Globus pallidus (tissue), 1 donor: ENCODE data around the gene ADGRL3.
"Not testable (repeated sequence)": the region's sequence is repeated elsewhere in the genome, so short reads cannot be mapped to it uniquely, and the experiment has no call there.

Source experiments
- DNase-seq: peaks from one replicate; pipeline ENCODE4 v3.0.0-alpha.2; 2015; ENCODE audit warnings: low spot score

ADGRL3 gene

DNA sequence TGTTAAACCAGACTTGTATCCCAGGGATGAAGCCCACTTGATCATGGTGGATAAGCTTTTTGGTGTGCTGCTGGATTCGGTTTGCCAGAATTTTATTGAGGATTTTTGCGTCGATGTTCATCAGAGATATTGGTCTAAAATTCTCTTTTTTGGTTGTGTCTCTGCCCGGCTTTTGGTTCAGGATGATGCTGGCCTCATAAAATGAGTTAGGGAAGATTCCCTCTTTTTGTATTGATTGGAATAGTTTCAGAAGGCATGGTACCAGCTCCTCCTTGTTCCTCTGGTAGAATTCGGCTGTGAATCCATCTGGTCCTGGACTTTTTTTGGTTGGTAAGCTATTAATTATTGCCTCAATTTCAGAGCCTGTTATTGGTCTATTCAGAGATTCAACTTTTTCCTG is 556.8 kb downstream of the ADGRL3 start:
- not testable (repeated sequence) for DNase-seq

- not testable (repeated sequence) for DNase-seq
Measured at GRCh38 chr4:61757983-61758382, 557.9 kb downstream of the ADGRL3 start.

- DNase-seq: not testable (repeated sequence)
Measured at GRCh38 chr4:61758596-61758995, 558.5 kb downstream of the ADGRL3 start.

DNA sequence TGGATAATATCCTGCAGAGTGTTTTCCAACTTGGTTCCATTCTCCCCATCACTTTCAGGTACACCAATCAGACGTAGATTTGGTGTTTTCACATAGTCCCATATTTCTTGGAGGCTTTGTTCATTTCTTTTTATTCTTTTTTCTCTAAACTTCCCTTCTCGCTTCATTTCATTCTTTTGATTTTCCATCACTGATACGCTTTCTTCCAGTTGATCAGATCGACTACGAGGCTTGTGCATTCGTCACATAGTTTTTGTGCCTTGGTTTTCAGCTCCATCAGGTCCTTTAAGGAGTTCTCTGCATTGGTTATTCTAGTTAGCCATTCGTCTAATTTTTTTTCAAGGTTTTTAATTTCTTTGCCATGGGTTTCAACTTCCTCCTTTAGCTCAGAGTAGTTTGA is 559.1 kb downstream of the ADGRL3 start:
- not testable (repeated sequence) for DNase-seq

GRCh38 chr4:61759885-61760284 is 559.8 kb downstream of the ADGRL3 start:
- DNase-seq: not testable (repeated sequence)

GRCh38 chr4:61760820-61761219 is 560.7 kb downstream of the ADGRL3 start:
- DNase-seq: no peak

DNA sequence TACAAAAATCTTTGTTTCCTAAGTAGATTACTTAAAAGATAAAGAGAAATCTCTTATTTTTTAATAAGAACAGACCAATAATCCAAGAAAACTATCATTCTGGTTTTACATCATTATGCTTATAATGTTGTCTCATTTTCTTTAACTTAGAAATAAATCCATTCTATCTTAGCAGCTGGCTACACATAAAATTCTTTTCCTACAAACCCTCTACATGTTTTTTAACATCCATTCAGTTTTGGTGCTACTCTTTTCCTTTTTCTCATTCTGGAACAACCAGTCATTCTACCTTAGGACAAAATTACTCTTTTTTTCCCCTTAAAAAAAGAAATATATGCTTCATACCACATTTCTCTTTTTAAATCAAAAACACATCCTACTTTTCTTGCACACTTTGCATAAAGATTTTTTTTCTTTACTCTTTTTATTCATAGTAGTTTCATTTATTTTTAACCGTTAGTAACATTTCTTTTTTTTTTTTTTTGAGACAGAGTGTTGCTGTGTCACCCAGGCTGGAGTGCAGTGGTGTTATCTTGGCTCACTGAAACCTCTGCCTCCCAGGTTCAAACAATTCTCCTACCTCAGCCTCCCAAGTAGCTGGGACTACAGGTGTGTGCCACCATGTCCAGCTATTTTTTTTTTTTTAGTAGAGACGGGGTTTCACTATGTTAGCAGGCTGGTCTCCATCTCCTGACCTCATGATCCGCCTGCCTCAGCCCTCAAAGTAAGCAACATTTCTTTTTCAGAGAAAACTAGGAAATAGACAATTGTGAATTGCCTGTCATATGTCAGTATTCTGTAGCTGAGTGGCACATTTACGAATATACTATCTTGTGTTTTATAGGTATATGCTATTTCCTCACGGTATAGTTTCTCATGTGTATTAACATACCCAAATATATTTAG is 562.8 kb downstream of the ADGRL3 start:
- DNase-seq: no peak

- DNase-seq: no peak
Measured at GRCh38 chr4:61763682-61764081, 563.6 kb downstream of the ADGRL3 start.

- not testable (repeated sequence) for DNase-seq
Measured at GRCh38 chr4:61764090-61764489, 564.0 kb downstream of the ADGRL3 start.

DNA sequence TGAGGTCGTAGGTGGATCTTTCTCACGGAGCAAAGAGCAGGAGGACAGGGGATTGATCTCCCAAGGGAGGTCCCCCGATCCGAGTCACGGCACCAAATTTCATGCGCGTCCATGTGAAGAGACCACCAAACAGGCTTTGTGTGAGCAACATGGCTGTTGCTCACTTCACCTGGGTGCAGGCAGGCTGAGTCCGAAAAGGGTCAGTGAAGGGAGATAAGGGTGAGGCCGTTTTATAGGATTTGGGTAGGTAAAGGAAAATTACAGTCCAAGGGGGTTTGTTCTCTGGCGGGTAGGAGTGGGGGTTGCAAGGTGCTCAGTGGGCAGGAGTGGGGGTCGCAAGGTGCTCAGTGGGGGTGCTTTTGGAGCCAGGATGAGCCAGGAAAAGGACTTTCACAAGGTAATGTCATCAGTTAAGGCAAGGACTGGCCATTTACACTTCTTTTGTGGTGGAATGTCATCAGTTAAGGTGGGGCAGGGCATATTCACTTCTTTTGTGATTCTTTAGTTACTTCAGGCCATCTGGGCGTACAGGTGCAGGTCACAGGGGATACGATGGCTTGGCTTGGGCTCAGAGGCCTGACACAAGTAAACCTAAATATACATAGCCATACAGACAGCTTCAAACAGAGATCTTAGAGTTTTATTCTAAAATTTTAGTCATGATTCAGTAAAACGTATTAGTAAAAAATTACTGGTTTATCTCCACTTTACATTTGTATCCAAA is 569.5 kb downstream of the ADGRL3 start:
- DNase-seq: not testable (repeated sequence)

- no peak for DNase-seq
Measured at GRCh38 chr4:61770456-61770855, 570.3 kb downstream of the ADGRL3 start.

GRCh38 chr4:61771056-61771455 is 570.9 kb downstream of the ADGRL3 start:
- DNase-seq: no peak

DNA sequence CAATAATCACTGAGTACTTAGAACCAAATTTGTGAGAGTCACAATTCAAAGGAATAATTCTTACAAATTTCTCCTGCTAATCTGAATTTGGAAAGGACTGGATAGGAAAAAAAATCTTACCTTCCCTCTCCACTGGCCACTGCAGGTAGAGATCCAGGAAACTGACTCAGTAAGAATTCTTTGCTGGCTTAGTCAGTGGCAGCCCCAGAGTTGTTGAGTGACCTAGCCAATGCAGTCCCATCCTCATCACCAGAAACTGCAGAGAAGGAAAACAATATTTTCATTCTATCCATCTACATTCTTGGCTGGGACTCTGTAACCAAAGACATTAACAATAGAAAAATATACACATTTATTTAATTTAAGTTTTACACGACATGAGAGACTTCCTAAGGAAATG is 572.0 kb downstream of the ADGRL3 start:
- DNase-seq: no peak

DNA sequence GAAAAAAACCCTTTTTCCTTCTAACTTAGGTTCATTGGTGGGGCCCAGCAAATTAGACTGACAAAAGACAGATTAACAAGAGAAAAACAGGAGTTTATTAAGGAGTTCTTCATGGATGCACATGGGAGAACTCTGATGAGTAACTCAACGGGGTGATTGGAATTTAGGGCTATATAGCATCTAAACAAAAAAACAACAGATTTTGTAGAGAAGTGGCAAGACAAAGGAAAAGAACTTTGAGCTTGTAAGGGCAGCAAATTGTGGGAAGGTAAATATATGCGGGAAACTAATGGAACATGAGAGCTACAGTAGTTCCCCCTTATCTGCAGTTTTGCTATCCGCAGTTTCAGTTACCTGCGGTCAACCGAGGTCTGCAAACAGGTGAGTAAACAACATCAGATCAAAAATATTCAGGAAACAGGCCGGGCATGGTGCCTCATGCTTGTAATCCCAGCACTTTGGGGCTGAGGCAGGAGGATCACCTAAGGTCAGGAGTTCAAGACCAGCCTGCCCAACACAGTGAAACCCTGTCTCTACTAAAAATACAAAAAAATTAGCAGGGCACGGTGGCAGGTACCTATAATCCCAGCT is 573.6 kb downstream of the ADGRL3 start:
- DNase-seq: no peak

DNA sequence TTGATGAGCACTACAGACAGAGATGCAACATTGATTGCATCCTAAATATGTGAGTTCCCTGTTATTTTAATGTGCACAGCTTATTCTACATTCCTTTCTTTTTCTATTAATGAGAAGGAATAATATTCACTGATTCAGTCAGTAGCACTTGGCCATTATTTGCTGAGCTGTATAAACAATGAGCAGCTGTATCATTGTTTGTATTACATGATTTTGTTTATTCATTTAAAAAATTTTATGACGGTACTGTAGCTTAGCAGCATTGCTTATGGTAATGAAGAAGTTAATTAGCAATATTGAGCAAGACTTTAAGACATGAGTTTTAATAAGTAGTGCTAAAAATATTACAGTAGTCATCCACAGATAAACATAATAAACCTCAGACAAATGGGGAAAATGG is 582.0 kb downstream of the ADGRL3 start:
- DNase-seq: no peak

DNA sequence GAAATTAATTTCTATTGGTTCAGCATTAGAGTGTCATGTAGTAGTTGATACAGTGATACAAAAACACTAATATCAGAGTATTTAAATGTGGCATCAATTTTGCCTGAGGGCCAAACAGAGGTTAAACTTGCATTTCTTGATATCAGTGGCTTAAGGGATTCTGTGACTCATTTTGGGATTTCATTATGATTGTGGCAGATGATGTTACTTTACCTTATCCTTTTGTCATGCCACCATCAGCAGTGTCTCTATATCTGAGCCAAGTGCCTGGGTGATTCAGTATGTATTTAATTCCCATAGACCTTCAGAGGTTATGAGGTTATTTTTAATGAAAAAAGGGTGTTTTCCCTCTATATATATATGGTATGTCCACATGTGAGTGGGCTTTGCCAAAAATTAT is 582.9 kb downstream of the ADGRL3 start:
- DNase-seq: no peak

- no peak for DNase-seq
Measured at GRCh38 chr4:61785761-61786160, 585.6 kb downstream of the ADGRL3 start.

DNA sequence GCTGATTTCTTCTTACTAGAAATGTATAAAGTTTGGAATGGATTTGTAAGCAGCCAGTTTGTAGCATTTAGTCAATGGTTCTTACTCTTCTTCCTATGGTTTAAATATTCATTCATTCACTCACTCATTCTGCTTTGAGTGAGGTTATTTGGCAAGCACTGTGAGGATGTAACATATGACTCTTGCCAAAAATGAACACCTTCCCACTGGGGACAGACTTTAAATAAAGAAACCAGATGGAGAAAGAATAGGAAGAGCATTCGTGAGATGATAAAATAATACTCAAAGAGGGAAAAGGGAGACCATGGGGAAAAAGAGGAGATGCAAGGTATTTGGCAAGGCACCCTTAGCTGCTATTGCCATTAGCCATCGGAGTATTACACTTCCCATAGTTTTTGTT is 586.1 kb downstream of the ADGRL3 start:
- DNase-seq: no peak

DNA sequence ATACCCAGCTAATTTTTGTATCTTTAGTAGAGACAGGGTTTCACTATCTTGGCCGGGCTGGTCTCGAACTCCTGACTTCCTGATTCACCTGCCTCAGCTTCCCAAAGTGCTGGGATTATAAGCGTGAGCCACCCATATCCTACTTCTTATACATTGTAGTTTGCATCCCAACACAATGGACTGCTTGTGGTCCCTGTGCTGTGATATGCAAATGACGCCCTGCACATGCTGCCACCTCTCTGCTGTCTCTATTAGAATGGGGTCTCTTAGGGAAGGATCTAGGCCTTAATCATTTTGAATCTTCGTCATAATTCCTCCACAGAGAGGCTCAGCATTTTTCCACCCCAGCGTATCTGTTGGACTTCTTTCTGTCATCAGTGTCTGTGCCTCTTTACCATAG is 595.9 kb downstream of the ADGRL3 start:
- peak; percentile 7 for DNase-seq

DNA sequence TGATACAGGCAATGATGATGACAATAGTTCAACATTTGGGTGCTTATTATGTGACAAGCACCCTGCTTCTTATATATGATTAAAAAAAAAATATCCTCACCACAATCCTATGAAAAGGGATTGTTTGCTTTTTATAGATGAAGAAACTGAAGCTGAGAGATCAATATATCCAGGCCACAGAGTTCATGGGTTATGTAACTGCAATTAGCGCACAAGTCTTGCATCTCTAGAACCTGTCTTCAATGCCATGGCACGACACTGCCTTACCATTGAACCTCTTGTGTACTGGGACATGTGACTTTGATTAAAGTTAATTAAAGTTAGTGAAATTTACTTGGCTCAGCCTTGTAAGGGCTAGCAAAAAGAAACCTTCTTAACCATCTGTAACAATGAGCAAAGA is 599.7 kb downstream of the ADGRL3 start:
- no peak for DNase-seq

- DNase-seq: no peak
Measured at GRCh38 chr4:61805227-61805626, 605.1 kb downstream of the ADGRL3 start.

- no peak for DNase-seq
Measured at GRCh38 chr4:61805979-61806378, 605.9 kb downstream of the ADGRL3 start.

GRCh38 chr4:61812171-61812570 is 612.0 kb downstream of the ADGRL3 start:
- no peak for DNase-seq
